Astrocyte (in vitro differentiated cells and primary cell): Measurements from ENCODE around the gene ARHGAP19. TPM values are rescaled to one million over a fixed set of nuclear protein-coding genes. Genes with fewer than 3 reads are reported as not detected.

ENCODE experiments used
- DNase-seq: peaks from one replicate; pipeline ENCODE4 v3.0.0-alpha.2; 2010; ENCODE audit warnings: low read depth
- FAIRE-seq: peaks from 2 replicates; lab custom pipeline; 2011; peaks lifted over from hg19 to GRCh38; lab: Jason Lieb, UNC
- H2AFZ ChIP-seq: 2 replicates; pipeline ENCODE4 v1.6.0; 2012; ENCODE audit warnings: low read depth, low read length, inconsistent platforms
- H3K27ac ChIP-seq: 2 replicates; pipeline ENCODE4 v1.5.1; 2011; ENCODE audit warnings: low read depth, low read length, inconsistent platforms
- H3K27me3 ChIP-seq: 2 replicates; pipeline ENCODE4 v1.6.0; 2011; ENCODE audit warnings: low read length, inconsistent platforms; ENCODE audit not compliant: insufficient read depth
- H3K36me3 ChIP-seq: 2 replicates; pipeline ENCODE4 v1.5.1; 2011; ENCODE audit warnings: low read length, inconsistent platforms; ENCODE audit not compliant: insufficient read depth
- H3K4me1 ChIP-seq: 2 replicates; pipeline ENCODE4 v1.5.1; 2011; ENCODE audit warnings: low read length, inconsistent platforms; ENCODE audit not compliant: insufficient read depth
- H3K4me2 ChIP-seq: 2 replicates; pipeline ENCODE4 v1.6.0; 2012; ENCODE audit warnings: low read length, inconsistent platforms
- H3K4me3 ChIP-seq: 2 replicates; pipeline ENCODE4 v1.5.1; 2011; ENCODE audit warnings: low read depth, mild to moderate bottlenecking, low read length, inconsistent platforms; ENCODE audit not compliant: insufficient read depth
- H3K79me2 ChIP-seq: 2 replicates; pipeline ENCODE4 v1.6.0; 2012; ENCODE audit warnings: mild to moderate bottlenecking, low read length, inconsistent platforms; ENCODE audit not compliant: insufficient read depth
- H3K9ac ChIP-seq: 2 replicates; pipeline ENCODE4 v1.6.0; 2012; ENCODE audit warnings: mild to moderate bottlenecking, low read length, inconsistent platforms
- H3K9me3 ChIP-seq: 2 replicates; pipeline ENCODE4 v1.5.1; 2012; ENCODE audit warnings: low read depth, mild to moderate bottlenecking, low read length, inconsistent platforms; ENCODE audit not compliant: insufficient read depth
- H4K20me1 ChIP-seq: 2 replicates; pipeline ENCODE4 v1.6.0; 2012; ENCODE audit warnings: low read length, inconsistent platforms; ENCODE audit not compliant: insufficient read depth
- H3K27ac Mint-ChIP-seq: one replicate; pipeline ENCODE4 v1.8.0; 2021; ENCODE audit warnings: mild to moderate bottlenecking, mixed read lengths; ENCODE audit not compliant: unreplicated experiment
- H3K27me3 Mint-ChIP-seq: one replicate; pipeline ENCODE4 v1.8.0; 2021; ENCODE audit warnings: low read depth, mixed read lengths; ENCODE audit not compliant: unreplicated experiment
- H3K36me3 Mint-ChIP-seq: one replicate; pipeline ENCODE4 v1.8.0; 2021; ENCODE audit warnings: low read depth, mixed read lengths; ENCODE audit not compliant: unreplicated experiment
- H3K4me1 Mint-ChIP-seq: one replicate; pipeline ENCODE4 v1.8.0; 2021; ENCODE audit warnings: low read depth, mixed read lengths; ENCODE audit not compliant: unreplicated experiment
- H3K4me3 Mint-ChIP-seq: one replicate; pipeline ENCODE4 v1.8.0; 2021; ENCODE audit warnings: mild to moderate bottlenecking, moderate library complexity, mixed read lengths; ENCODE audit not compliant: unreplicated experiment
- H3K9me3 Mint-ChIP-seq: one replicate; pipeline ENCODE4 v1.8.0; 2021; ENCODE audit warnings: mild to moderate bottlenecking, mixed read lengths; ENCODE audit not compliant: unreplicated experiment
- CTCF ChIP-seq: IDR thresholded peaks from 2 replicates; pipeline ENCODE4 v1.5.1; 2011; ENCODE audit warnings: low read depth, mild to moderate bottlenecking, inconsistent platforms, low read length, moderate library complexity; ENCODE audit not compliant: insufficient read depth
- EZH2 ChIP-seq: IDR thresholded peaks from 2 replicates; pipeline ENCODE4 v1.6.1; 2012; ENCODE audit warnings: mild to moderate bottlenecking, low read length, inconsistent platforms; ENCODE audit not compliant: insufficient read depth
- total RNA-seq: library from RNA; stranded (reverse); gene quantifications from 2 replicates; pipeline ENCODE4 v1.2.1, GENCODE V29; 2021

ARHGAP19 gene
- total RNA-seq, 1 donor from 2014 or later, result 9.0 TPM

- no peak overlapping the region for H3K27ac ChIP-seq
- peaks cover 16% of the 10 kb centered on the region for H3K79me2 ChIP-seq
- H3K36me3 ChIP-seq, result no peaks in the 10 kb centered on the region
- Mint-ChIP-seq H3K27me3 (no peaks in the 10 kb centered on the region), H3K4me3 (no peak overlapping the region), H3K36me3 (peaks cover 2% of the 10 kb centered on the region), H3K27ac (no peak overlapping the region), H3K9me3 (no peaks in the 10 kb centered on the region), H3K4me1 (peaks cover 3% of the 10 kb centered on the region)
- FAIRE-seq (no peak), DNase-seq (no peak)
- no peak overlapping the region for H3K4me3 ChIP-seq
- H3K4me1 ChIP-seq, result no peaks in the 10 kb centered on the region
- no peak overlapping the region for H2AFZ ChIP-seq
- H3K4me2 ChIP-seq, result no peak overlapping the region
- no peak for TF ChIP-seq CTCF
- no peak for TF ChIP-seq EZH2
- no peaks in the 10 kb centered on the region for H3K27me3 ChIP-seq
- no peaks in the 10 kb centered on the region for H3K9me3 ChIP-seq
- H3K9ac ChIP-seq, result no peak overlapping the region
- H4K20me1 ChIP-seq, result no peaks in the 10 kb centered on the region
These were observed 11.7 kb downstream of the ARHGAP19 start for GRCh38 chr10:97280783-97281182.

- Histone ChIP-seq H2AFZ (no peak overlapping the region), H3K9me3 (no peaks in the 10 kb centered on the region), H4K20me1 (no peaks in the 10 kb centered on the region), H3K79me2 (peaks cover 20% of the 10 kb centered on the region), H3K4me1 (no peaks in the 10 kb centered on the region), H3K27me3 (no peaks in the 10 kb centered on the region), H3K36me3 (no peaks in the 10 kb centered on the region), H3K4me3 (no peak overlapping the region), H3K27ac (no peak overlapping the region), H3K9ac (no peak overlapping the region), H3K4me2 (peak overlapping the region; percentile 7)
- DNase-seq, result peak; percentile 11
- no peak overlapping the region for H3K4me3 Mint-ChIP-seq
- H3K27ac Mint-ChIP-seq, result no peak overlapping the region
- peaks cover 3% of the 10 kb centered on the region for H3K4me1 Mint-ChIP-seq
- no peaks in the 10 kb centered on the region for H3K27me3 Mint-ChIP-seq
- no peak for TF ChIP-seq EZH2
- TF ChIP-seq CTCF, result no peak
- H3K36me3 Mint-ChIP-seq, result peaks cover 2% of the 10 kb centered on the region
- FAIRE-seq, result no peak
- no peaks in the 10 kb centered on the region for H3K9me3 Mint-ChIP-seq
These were observed 13.2 kb downstream of the ARHGAP19 start for GRCh38 chr10:97279121-97279815.

- H3K4me1 Mint-ChIP-seq, result peaks cover 3% of the 10 kb centered on the region
- Histone ChIP-seq H3K9ac (no peak overlapping the region), H2AFZ (no peak overlapping the region), H3K4me2 (peak overlapping the region; percentile 7), H3K27ac (no peak overlapping the region), H3K4me1 (no peaks in the 10 kb centered on the region), H3K9me3 (no peaks in the 10 kb centered on the region), H3K36me3 (no peaks in the 10 kb centered on the region), H4K20me1 (no peaks in the 10 kb centered on the region), H3K27me3 (no peaks in the 10 kb centered on the region), H3K4me3 (no peak overlapping the region), H3K79me2 (peaks cover 20% of the 10 kb centered on the region)
- H3K27ac Mint-ChIP-seq, result no peak overlapping the region
- H3K36me3 Mint-ChIP-seq, result peaks cover 2% of the 10 kb centered on the region
- no peaks in the 10 kb centered on the region for H3K9me3 Mint-ChIP-seq
- TF ChIP-seq CTCF (peak; percentile 57), EZH2 (no peak)
- FAIRE-seq (no peak), DNase-seq (peak; percentile 82)
- no peaks in the 10 kb centered on the region for H3K27me3 Mint-ChIP-seq
- no peak overlapping the region for H3K4me3 Mint-ChIP-seq
These were observed 13.9 kb downstream of the ARHGAP19 start for GRCh38 chr10:97278491-97278989.
